Measurements from ENCODE around the gene BAHCC1.

- TF ChIP-seq CTCF (IDR thresholded peaks at IDR 0.05; ENCODE audit: low read depth, low read length, poor library complexity, severe bottlenecking) (no peak), EZH2phosphoT487 (IDR thresholded peaks at IDR 0.05; ENCODE audit: borderline replicate concordance, low read length) (no peak)
These were observed 91.8 kb downstream of the BAHCC1 start for GRCh38 chr17:81487089-81487486.
